HepG2 (cell line): ENCODE data around the gene LRRC73. TPM values are rescaled to one million over a fixed set of nuclear protein-coding genes. Genes with fewer than 3 reads are reported as not detected.

Source experiments
- BATF2 ChIP-seq: sonication (generic); formaldehyde crosslinking; IDR thresholded peaks from 2 replicates; pipeline ENCODE4 v1.8.0; 2022; ENCODE audit warnings: mild to moderate bottlenecking, missing genetic modification reagents, moderate library complexity
- E2F2 ChIP-seq: sonication (generic); formaldehyde crosslinking; IDR thresholded peaks from 2 replicates; pipeline ENCODE4 v1.4.0; 2020; ENCODE audit warnings: missing genetic modification reagents, borderline replicate concordance
- ELF4 ChIP-seq: sonication (generic); formaldehyde crosslinking; IDR thresholded peaks from 2 replicates; pipeline ENCODE4 v1.5.0; 2020; ENCODE audit warnings: missing genetic modification reagents, mild to moderate bottlenecking, moderate library complexity, borderline replicate concordance
- MAZ ChIP-seq, 2 experiments: sonication (generic) in 1 of 2; formaldehyde crosslinking in 1 of 2; IDR thresholded peaks; 2 replicates each; pipeline versions ENCODE4 v1.5.0 to v1.6.1; 2012 to 2020; ENCODE audit warnings: low read depth in 2 of 2, mild to moderate bottlenecking in 2 of 2, borderline replicate concordance in 1 of 2, improper control_type of control experiment in 1 of 2, low read length in 1 of 2, missing genetic modification reagents in 1 of 2, moderate library complexity in 1 of 2
- NFYB ChIP-seq: sonication (generic); formaldehyde crosslinking; IDR thresholded peaks from 2 replicates; pipeline ENCODE4 v1.4.0; 2020; ENCODE audit warnings: missing genetic modification reagents
- RCOR2 ChIP-seq: IDR thresholded peaks from 2 replicates; pipeline ENCODE4 v1.6.1; 2016; ENCODE audit warnings: missing biosample characterization, missing genetic modification reagents
- RFX1 ChIP-seq: fragments of 450-650 bp; IDR thresholded peaks from 2 replicates; pipeline ENCODE4 v1.6.1; 2017
- SP1 ChIP-seq, 2 experiments: fragments of 450-650 bp in 1 of 2; sonication (generic) in 1 of 2; formaldehyde crosslinking in 1 of 2; IDR thresholded peaks; 2 replicates each; pipeline versions ENCODE4 v1.4.0 to v1.6.1; 2016 to 2020; ENCODE audit warnings: missing genetic modification reagents in 1 of 2
- STAG1 ChIP-seq: sonication (generic); formaldehyde crosslinking; IDR thresholded peaks from 2 replicates; pipeline ENCODE4 v1.4.0; 2020; ENCODE audit warnings: missing genetic modification reagents
- ZBTB49 ChIP-seq: sonication (generic); formaldehyde crosslinking; IDR thresholded peaks from 2 replicates; pipeline ENCODE4 v1.4.0; 2020; ENCODE audit warnings: missing genetic modification reagents, borderline replicate concordance
- ZNF430 ChIP-seq: sonication (generic); formaldehyde crosslinking; IDR thresholded peaks from 2 replicates; pipeline ENCODE4 v1.9.0; 2021; ENCODE audit warnings: mild to moderate bottlenecking, missing genetic modification reagents
- ZNF569 ChIP-seq: sonication (generic); formaldehyde crosslinking; IDR thresholded peaks from 2 replicates; pipeline ENCODE4 v1.5.0; 2020; ENCODE audit warnings: mild to moderate bottlenecking, missing genetic modification reagents, moderate library complexity, borderline replicate concordance
- ZNF572 ChIP-seq: sonication (generic); formaldehyde crosslinking; IDR thresholded peaks from 2 replicates; pipeline ENCODE4 v1.5.1; 2020; ENCODE audit warnings: mild to moderate bottlenecking, missing genetic modification reagents
- ZNF761 ChIP-seq: sonication (generic); formaldehyde crosslinking; conservative IDR thresholded peaks from 2 replicates; pipeline ENCODE4 v1.4.0; 2020; ENCODE audit warnings: mild to moderate bottlenecking, missing genetic modification reagents
- polyA plus RNA-seq, 8 experiments: library from polyadenylated mRNA; depleted of rRNA in 3 of 8; stranded (reverse) in 7 of 8; unstranded in 1 of 8; fragments of >200 nt; fragmentation: Illumina TruSeq in 4 of 8; extraction: Trizol in 4 of 8; gene quantifications; 2 replicates each; pipeline versions ENCODE4 v1.2.1 to v1.2.3, GENCODE V29; 2011 to 2016; ENCODE audit warnings: low read depth in 4 of 8, missing spikeins in 1 of 8, mixed read lengths in 1 of 8; ENCODE audit not compliant: insufficient read depth in 1 of 8
- total RNA-seq, 5 experiments: library from RNA; depleted of rRNA; stranded (reverse); fragments of >200 nt; fragmentation: Illumina TruSeq; extraction: Trizol; gene quantifications; 2 replicates each; pipeline ENCODE4 v1.2.3, GENCODE V29; 2016; ENCODE audit warnings: low read depth in 1 of 5
- TF ChIP-seq, protein P1 (sequence below): sonication (generic); formaldehyde crosslinking; IDR thresholded peaks from 2 replicates; pipeline ENCODE4 v1.4.0; 2020; ENCODE audit warnings: mild to moderate bottlenecking, missing genetic modification reagents, borderline replicate concordance
- TF ChIP-seq, protein P2 (sequence below): sonication (generic); formaldehyde crosslinking; conservative IDR thresholded peaks from 2 replicates; pipeline ENCODE4 v1.8.0; 2022; ENCODE audit warnings: missing genetic modification reagents

The LRRC73 gene
- total and polyA plus RNA-seq, 2 of the 13 experiments (the other 11 are each of a cell fraction or from before 2014, with no cell fraction given), result 0.11 to 0.12 TPM

GRCh38 chr6:43509142-43509983, 783 bp downstream of the LRRC73 start (continued):
- TF ChIP-seq, protein P1, sequence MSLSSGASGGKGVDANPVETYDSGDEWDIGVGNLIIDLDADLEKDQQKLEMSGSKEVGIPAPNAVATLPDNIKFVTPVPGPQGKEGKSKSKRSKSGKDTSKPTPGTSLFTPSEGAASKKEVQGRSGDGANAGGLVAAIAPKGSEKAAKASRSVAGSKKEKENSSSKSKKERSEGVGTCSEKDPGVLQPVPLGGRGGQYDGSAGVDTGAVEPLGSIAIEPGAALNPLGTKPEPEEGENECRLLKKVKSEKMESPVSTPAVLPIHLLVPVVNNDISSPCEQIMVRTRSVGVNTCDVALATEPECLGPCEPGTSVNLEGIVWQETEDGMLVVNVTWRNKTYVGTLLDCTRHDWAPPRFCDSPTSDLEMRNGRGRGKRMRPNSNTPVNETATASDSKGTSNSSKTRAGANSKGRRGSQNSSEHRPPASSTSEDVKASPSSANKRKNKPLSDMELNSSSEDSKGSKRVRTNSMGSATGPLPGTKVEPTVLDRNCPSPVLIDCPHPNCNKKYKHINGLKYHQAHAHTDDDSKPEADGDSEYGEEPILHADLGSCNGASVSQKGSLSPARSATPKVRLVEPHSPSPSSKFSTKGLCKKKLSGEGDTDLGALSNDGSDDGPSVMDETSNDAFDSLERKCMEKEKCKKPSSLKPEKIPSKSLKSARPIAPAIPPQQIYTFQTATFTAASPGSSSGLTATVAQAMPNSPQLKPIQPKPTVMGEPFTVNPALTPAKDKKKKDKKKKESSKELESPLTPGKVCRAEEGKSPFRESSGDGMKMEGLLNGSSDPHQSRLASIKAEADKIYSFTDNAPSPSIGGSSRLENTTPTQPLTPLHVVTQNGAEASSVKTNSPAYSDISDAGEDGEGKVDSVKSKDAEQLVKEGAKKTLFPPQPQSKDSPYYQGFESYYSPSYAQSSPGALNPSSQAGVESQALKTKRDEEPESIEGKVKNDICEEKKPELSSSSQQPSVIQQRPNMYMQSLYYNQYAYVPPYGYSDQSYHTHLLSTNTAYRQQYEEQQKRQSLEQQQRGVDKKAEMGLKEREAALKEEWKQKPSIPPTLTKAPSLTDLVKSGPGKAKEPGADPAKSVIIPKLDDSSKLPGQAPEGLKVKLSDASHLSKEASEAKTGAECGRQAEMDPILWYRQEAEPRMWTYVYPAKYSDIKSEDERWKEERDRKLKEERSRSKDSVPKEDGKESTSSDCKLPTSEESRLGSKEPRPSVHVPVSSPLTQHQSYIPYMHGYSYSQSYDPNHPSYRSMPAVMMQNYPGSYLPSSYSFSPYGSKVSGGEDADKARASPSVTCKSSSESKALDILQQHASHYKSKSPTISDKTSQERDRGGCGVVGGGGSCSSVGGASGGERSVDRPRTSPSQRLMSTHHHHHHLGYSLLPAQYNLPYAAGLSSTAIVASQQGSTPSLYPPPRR, result 0 out of 2 replicates have a peak, but pooled peaks have one; percentile 10
- TF ChIP-seq RCOR2 (CRISPR knock-in tag) (no peak), ZNF761 (CRISPR knock-in tag) (no peak), ZNF572 (CRISPR knock-in tag) (no peak), MAZ (IDR thresholded peaks at IDR 0.05; ENCODE audit: borderline replicate concordance, low read depth, low read length) (no peak), MAZ (CRISPR knock-in tag; IDR thresholded peaks at IDR 0.05; ENCODE audit: low read depth) (no peak; the same call in 1 of the 2 replicates), RFX1 (no peak), E2F2 (CRISPR knock-in tag) (no peak), ZNF569 (CRISPR knock-in tag) (0 out of 2 replicates have a peak, but pooled peaks have one; percentile 36), STAG1 (CRISPR knock-in tag) (no peak), SP1 (IDR thresholded peaks at IDR 0.05) (no peak), SP1 (CRISPR knock-in tag; IDR thresholded peaks at IDR 0.05) (no peak), ZNF430 (CRISPR knock-in tag) (no peak), ZBTB49 (CRISPR knock-in tag) (0 out of 2 replicates have a peak, but pooled peaks have one; percentile 29), NFYB (CRISPR knock-in tag) (no peak), ELF4 (CRISPR knock-in tag) (no peak), BATF2 (no peak)
- TF ChIP-seq, protein P2, sequence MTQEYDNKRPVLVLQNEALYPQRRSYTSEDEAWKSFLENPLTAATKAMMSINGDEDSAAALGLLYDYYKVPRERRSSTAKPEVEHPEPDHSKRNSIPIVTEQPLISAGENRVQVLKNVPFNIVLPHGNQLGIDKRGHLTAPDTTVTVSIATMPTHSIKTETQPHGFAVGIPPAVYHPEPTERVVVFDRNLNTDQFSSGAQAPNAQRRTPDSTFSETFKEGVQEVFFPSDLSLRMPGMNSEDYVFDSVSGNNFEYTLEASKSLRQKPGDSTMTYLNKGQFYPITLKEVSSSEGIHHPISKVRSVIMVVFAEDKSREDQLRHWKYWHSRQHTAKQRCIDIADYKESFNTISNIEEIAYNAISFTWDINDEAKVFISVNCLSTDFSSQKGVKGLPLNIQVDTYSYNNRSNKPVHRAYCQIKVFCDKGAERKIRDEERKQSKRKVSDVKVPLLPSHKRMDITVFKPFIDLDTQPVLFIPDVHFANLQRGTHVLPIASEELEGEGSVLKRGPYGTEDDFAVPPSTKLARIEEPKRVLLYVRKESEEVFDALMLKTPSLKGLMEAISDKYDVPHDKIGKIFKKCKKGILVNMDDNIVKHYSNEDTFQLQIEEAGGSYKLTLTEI (CRISPR knock-in tag), result no peak
